H9 (cell line): ENCODE results near the gene DDX55. TPM values are rescaled to one million over a fixed set of nuclear protein-coding genes. Genes with fewer than 3 reads are reported as not detected.

Source experiments
- DNase-seq: peaks from one replicate; pipeline ENCODE4 v3.0.0-alpha.2; 2017
- H2AFZ ChIP-seq: one replicate; pipeline ENCODE4 v1.6.1; 2013; ENCODE audit warnings: mild to moderate bottlenecking, low read length, control low read depth, moderate library complexity
- H2AK5ac ChIP-seq: 2 replicates; pipeline ENCODE4 v1.6.1; 2013; ENCODE audit warnings: low read length, control low read depth, mixed read lengths; ENCODE audit not compliant: insufficient read length
- H2BK120ac ChIP-seq: one replicate; pipeline ENCODE4 v1.6.1; 2013; ENCODE audit warnings: low read depth, mild to moderate bottlenecking, low read length, control low read depth, inconsistent platforms; ENCODE audit not compliant: poor library complexity, severe bottlenecking
- H2BK12ac ChIP-seq: 2 replicates; pipeline ENCODE4 v1.6.1; 2013; ENCODE audit warnings: low read length, control low read depth, mixed read lengths, low read depth; ENCODE audit not compliant: insufficient read length
- H2BK15ac ChIP-seq: 2 replicates; pipeline ENCODE4 v1.6.1; 2013; ENCODE audit warnings: low read depth, low read length, control low read depth
- H2BK20ac ChIP-seq: one replicate; pipeline ENCODE4 v1.6.1; 2013; ENCODE audit warnings: low read depth, mild to moderate bottlenecking, low read length, control low read depth, inconsistent platforms; ENCODE audit not compliant: poor library complexity, severe bottlenecking
- H2BK5ac ChIP-seq: 2 replicates; pipeline ENCODE4 v1.6.1; 2013; ENCODE audit warnings: low read length, control low read depth, mixed read lengths; ENCODE audit not compliant: insufficient read length
- H3K14ac ChIP-seq: 2 replicates; pipeline ENCODE4 v1.6.1; 2013; ENCODE audit warnings: low read length, control low read depth; ENCODE audit not compliant: insufficient read depth
- H3K18ac ChIP-seq: 2 replicates; pipeline ENCODE4 v1.6.1; 2013; ENCODE audit warnings: low read depth, mild to moderate bottlenecking, mixed read lengths, low read length, control low read depth; ENCODE audit not compliant: insufficient read length
- H3K23ac ChIP-seq: 2 replicates; pipeline ENCODE4 v1.6.1; 2013; ENCODE audit warnings: low read length, control low read depth, mixed read lengths, low read depth; ENCODE audit not compliant: insufficient read length
- H3K23me2 ChIP-seq: 2 replicates; pipeline ENCODE4 v1.6.1; 2013; ENCODE audit warnings: low read depth, mild to moderate bottlenecking, mixed read lengths, low read length, control low read depth; ENCODE audit not compliant: insufficient read length, poor library complexity, severe bottlenecking
- H3K27ac ChIP-seq: 2 replicates; pipeline ENCODE4 v1.5.1; 2013; ENCODE audit warnings: low read length, control low read depth, mixed read lengths, low read depth; ENCODE audit not compliant: insufficient read length
- H3K27me3 ChIP-seq: 2 replicates; pipeline ENCODE4 v1.6.1; 2013; ENCODE audit warnings: low read length, control low read depth, inconsistent platforms; ENCODE audit not compliant: insufficient read depth
- H3K4ac ChIP-seq: 2 replicates; pipeline ENCODE4 v1.6.1; 2013; ENCODE audit warnings: low read depth, mild to moderate bottlenecking, control low read depth, inconsistent platforms, low read length, moderate library complexity
- H3K4me1 ChIP-seq: 2 replicates; pipeline ENCODE4 v1.6.1; 2013; ENCODE audit warnings: low read length, control low read depth, inconsistent platforms; ENCODE audit not compliant: insufficient read depth
- H3K4me2 ChIP-seq: 2 replicates; pipeline ENCODE4 v1.6.1; 2013; ENCODE audit warnings: low read length, control low read depth, mixed read lengths; ENCODE audit not compliant: insufficient read length, insufficient read depth
- H3K56ac ChIP-seq: 2 replicates; pipeline ENCODE4 v1.6.1; 2013; ENCODE audit warnings: low read depth, mild to moderate bottlenecking, mixed read lengths, low read length, control low read depth; ENCODE audit not compliant: insufficient read length
- H3K79me1 ChIP-seq: 2 replicates; pipeline ENCODE4 v1.6.1; 2013; ENCODE audit warnings: low read depth, mild to moderate bottlenecking, moderate library complexity, low read length, control low read depth, inconsistent platforms; ENCODE audit not compliant: insufficient read depth, poor library complexity, severe bottlenecking
- H3K79me2 ChIP-seq: 2 replicates; pipeline ENCODE4 v1.6.1; 2013; ENCODE audit warnings: low read length, control low read depth, inconsistent platforms; ENCODE audit not compliant: insufficient read depth
- H3K9ac ChIP-seq: 2 replicates; pipeline ENCODE4 v1.6.1; 2013; ENCODE audit warnings: low read length, control low read depth, mixed read lengths; ENCODE audit not compliant: insufficient read length; ENCODE audit errors: extremely low read depth
- H3K9me3 ChIP-seq: one replicate; pipeline ENCODE4 v1.6.1; 2013; ENCODE audit warnings: low read depth, low read length, inconsistent platforms; ENCODE audit not compliant: control insufficient read depth
- H3T11ph ChIP-seq: one replicate; pipeline ENCODE4 v1.6.1; 2013; ENCODE audit warnings: mild to moderate bottlenecking, low read length, control low read depth, inconsistent platforms
- H4K20me1 ChIP-seq: one replicate; pipeline ENCODE4 v1.6.1; 2013; ENCODE audit not compliant: control insufficient read depth, insufficient read length, insufficient read depth
- H4K5ac ChIP-seq: 2 replicates; pipeline ENCODE4 v1.6.1; 2013; ENCODE audit warnings: low read depth, mild to moderate bottlenecking, mixed read lengths, low read length, control low read depth; ENCODE audit not compliant: insufficient read length
- H4K8ac ChIP-seq: replicated peaks from 2 replicates; pipeline ENCODE4 v1.6.1; 2013; ENCODE audit warnings: low read length, control low read depth, mixed read lengths, low read depth; ENCODE audit not compliant: insufficient read length
- H4K91ac ChIP-seq: 2 replicates; pipeline ENCODE4 v1.6.1; 2013; ENCODE audit warnings: low read depth, mild to moderate bottlenecking, moderate library complexity, mixed read lengths, low read length, control low read depth; ENCODE audit not compliant: insufficient read length
- H3K27ac Mint-ChIP-seq, 3 experiments: 2 replicates in 2 of 3; 3 replicates in 1 of 3; pipeline ENCODE4 v1.8.0; 2020 to 2021; ENCODE audit warnings: mixed read lengths in 3 of 3, mild to moderate bottlenecking in 1 of 3, moderate library complexity in 1 of 3
- H3K27me3 Mint-ChIP-seq: 2 replicates; pipeline ENCODE4 v1.8.0; 2021; ENCODE audit warnings: low read depth, mild to moderate bottlenecking, moderate library complexity, mixed read lengths
- H3K36me3 Mint-ChIP-seq, 3 experiments: 2 replicates in 2 of 3; 3 replicates in 1 of 3; pipeline ENCODE4 v1.8.0; 2020 to 2021; ENCODE audit warnings: low read depth in 3 of 3, mixed read lengths in 3 of 3; ENCODE audit not compliant: insufficient read depth in 1 of 3
- H3K4me1 Mint-ChIP-seq, 2 experiments: 2 replicates each; pipeline ENCODE4 v1.8.0; 2020; ENCODE audit warnings: mixed read lengths in 2 of 2
- H3K4me3 Mint-ChIP-seq, 2 experiments: 2 replicates in 1 of 2; 3 replicates in 1 of 2; pipeline ENCODE4 v1.8.0; 2020 to 2021; ENCODE audit warnings: mild to moderate bottlenecking in 2 of 2, mixed read lengths in 2 of 2, moderate library complexity in 1 of 2
- H3K9me3 Mint-ChIP-seq, 2 experiments: 2 replicates in 1 of 2; 3 replicates in 1 of 2; pipeline ENCODE4 v1.8.0; 2020; ENCODE audit warnings: mild to moderate bottlenecking in 2 of 2, mixed read lengths in 2 of 2, moderate library complexity in 1 of 2
- total RNA-seq: library from RNA; stranded (reverse); gene quantifications from 2 replicates; pipeline ENCODE4 v1.2.1, GENCODE V29; 2021
- TF ChIP-seq, protein P1 (sequence below): fragments of 200-600 bp; sonication (generic); conservative IDR thresholded peaks from 3 replicates; pipeline ENCODE4 v1.8.0; 2021; ENCODE audit warnings: antibody characterized with exemption, mild to moderate bottlenecking

The DDX55 gene
- total RNA-seq, 1 experiment from 2014 or later, result 51.7 TPM

DNA sequence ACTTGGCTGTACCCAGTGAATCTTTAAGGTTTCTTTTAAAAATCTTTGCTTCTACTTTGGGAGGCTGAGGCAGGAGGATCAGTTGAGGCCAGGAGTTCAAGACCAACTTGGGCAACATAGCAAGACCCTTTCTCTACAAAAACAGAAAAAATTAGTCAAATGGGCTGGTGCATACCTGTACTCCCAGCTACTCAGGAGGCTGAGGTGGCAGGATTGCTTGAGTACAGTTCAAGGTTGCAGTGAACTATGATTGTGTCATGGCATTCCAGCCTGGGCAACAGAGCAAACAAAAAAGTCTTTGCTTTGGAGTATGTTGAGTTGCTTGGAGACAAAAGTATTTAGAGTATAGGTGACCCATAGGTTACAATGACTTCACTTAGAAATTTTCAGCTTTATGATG, 6.2 kb upstream of the DDX55 start:
- Histone ChIP-seq H3K27me3 (no peaks in the 10 kb centered on the region), H3K56ac (no peak overlapping the region), H3T11ph (no peak overlapping the region), H3K9me3 (no peaks in the 10 kb centered on the region), H4K8ac (no peak overlapping the region), H2AFZ (no peak overlapping the region), H3K4me1 (no peaks in the 10 kb centered on the region), H2BK12ac (no peak overlapping the region), H2AK5ac (no peak overlapping the region), H3K27ac (no peak overlapping the region), H2BK120ac (no peak overlapping the region), H4K20me1 (no peaks in the 10 kb centered on the region), H2BK5ac (no peak overlapping the region), H3K79me1 (peaks cover 6% of the 10 kb centered on the region), H3K18ac (no peak overlapping the region), H4K91ac (no peak overlapping the region), H3K9ac (no peak overlapping the region), H3K23me2 (no peaks in the 10 kb centered on the region), H2BK15ac (no peak overlapping the region), H2BK20ac (no peak overlapping the region), H3K23ac (no peak overlapping the region), H3K79me2 (0 out of 2 replicates have a peak, but pooled peaks cover 2% of the 10 kb centered on the region), H4K5ac (no peak overlapping the region), H3K4me2 (no peak overlapping the region), H3K4ac (no peak overlapping the region), H3K14ac (no peak overlapping the region)
- no peaks in the 10 kb centered on the region for H3K9me3 Mint-ChIP-seq
- peaks cover under 1 to 1% of the 10 kb centered on the region in 2 experiments; a peak in 3 of 4 replicates for H3K4me1 Mint-ChIP-seq
- TF ChIP-seq, protein P1, sequence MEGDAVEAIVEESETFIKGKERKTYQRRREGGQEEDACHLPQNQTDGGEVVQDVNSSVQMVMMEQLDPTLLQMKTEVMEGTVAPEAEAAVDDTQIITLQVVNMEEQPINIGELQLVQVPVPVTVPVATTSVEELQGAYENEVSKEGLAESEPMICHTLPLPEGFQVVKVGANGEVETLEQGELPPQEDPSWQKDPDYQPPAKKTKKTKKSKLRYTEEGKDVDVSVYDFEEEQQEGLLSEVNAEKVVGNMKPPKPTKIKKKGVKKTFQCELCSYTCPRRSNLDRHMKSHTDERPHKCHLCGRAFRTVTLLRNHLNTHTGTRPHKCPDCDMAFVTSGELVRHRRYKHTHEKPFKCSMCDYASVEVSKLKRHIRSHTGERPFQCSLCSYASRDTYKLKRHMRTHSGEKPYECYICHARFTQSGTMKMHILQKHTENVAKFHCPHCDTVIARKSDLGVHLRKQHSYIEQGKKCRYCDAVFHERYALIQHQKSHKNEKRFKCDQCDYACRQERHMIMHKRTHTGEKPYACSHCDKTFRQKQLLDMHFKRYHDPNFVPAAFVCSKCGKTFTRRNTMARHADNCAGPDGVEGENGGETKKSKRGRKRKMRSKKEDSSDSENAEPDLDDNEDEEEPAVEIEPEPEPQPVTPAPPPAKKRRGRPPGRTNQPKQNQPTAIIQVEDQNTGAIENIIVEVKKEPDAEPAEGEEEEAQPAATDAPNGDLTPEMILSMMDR, result no peak
- H3K4me3 Mint-ChIP-seq, result no peak overlapping the region
- H3K36me3 Mint-ChIP-seq, result peaks cover 27 to 64% (median 44%) of the 10 kb centered on the region in 3 experiments; a peak in 6 of 7 replicates
- no peaks in the 10 kb centered on the region for H3K27me3 Mint-ChIP-seq
- DNase-seq, result no peak
- no peak overlapping the region for H3K27ac Mint-ChIP-seq
